H9 (cell line): ENCODE data around the gene SYT3. TPM values are rescaled to one million over a fixed set of nuclear protein-coding genes. Genes with fewer than 3 reads are reported as not detected.

Experiments used
- DNase-seq: peaks from one replicate; pipeline ENCODE4 v3.0.0-alpha.2; 2017
- H2AFZ ChIP-seq: one replicate; pipeline ENCODE4 v1.6.1; 2013; ENCODE audit warnings: mild to moderate bottlenecking, low read length, control low read depth, moderate library complexity
- H2AK5ac ChIP-seq: 2 replicates; pipeline ENCODE4 v1.6.1; 2013; ENCODE audit warnings: low read length, control low read depth, mixed read lengths; ENCODE audit not compliant: insufficient read length
- H2BK120ac ChIP-seq: one replicate; pipeline ENCODE4 v1.6.1; 2013; ENCODE audit warnings: low read depth, mild to moderate bottlenecking, low read length, control low read depth, inconsistent platforms; ENCODE audit not compliant: poor library complexity, severe bottlenecking
- H2BK12ac ChIP-seq: 2 replicates; pipeline ENCODE4 v1.6.1; 2013; ENCODE audit warnings: low read length, control low read depth, mixed read lengths, low read depth; ENCODE audit not compliant: insufficient read length
- H2BK15ac ChIP-seq: 2 replicates; pipeline ENCODE4 v1.6.1; 2013; ENCODE audit warnings: low read depth, low read length, control low read depth
- H2BK20ac ChIP-seq: one replicate; pipeline ENCODE4 v1.6.1; 2013; ENCODE audit warnings: low read depth, mild to moderate bottlenecking, low read length, control low read depth, inconsistent platforms; ENCODE audit not compliant: poor library complexity, severe bottlenecking
- H2BK5ac ChIP-seq: 2 replicates; pipeline ENCODE4 v1.6.1; 2013; ENCODE audit warnings: low read length, control low read depth, mixed read lengths; ENCODE audit not compliant: insufficient read length
- H3K14ac ChIP-seq: 2 replicates; pipeline ENCODE4 v1.6.1; 2013; ENCODE audit warnings: low read length, control low read depth; ENCODE audit not compliant: insufficient read depth
- H3K18ac ChIP-seq: 2 replicates; pipeline ENCODE4 v1.6.1; 2013; ENCODE audit warnings: low read depth, mild to moderate bottlenecking, mixed read lengths, low read length, control low read depth; ENCODE audit not compliant: insufficient read length
- H3K23ac ChIP-seq: 2 replicates; pipeline ENCODE4 v1.6.1; 2013; ENCODE audit warnings: low read length, control low read depth, mixed read lengths, low read depth; ENCODE audit not compliant: insufficient read length
- H3K23me2 ChIP-seq: 2 replicates; pipeline ENCODE4 v1.6.1; 2013; ENCODE audit warnings: low read depth, mild to moderate bottlenecking, mixed read lengths, low read length, control low read depth; ENCODE audit not compliant: insufficient read length, poor library complexity, severe bottlenecking
- H3K27ac ChIP-seq: 2 replicates; pipeline ENCODE4 v1.5.1; 2013; ENCODE audit warnings: low read length, control low read depth, mixed read lengths, low read depth; ENCODE audit not compliant: insufficient read length
- H3K27me3 ChIP-seq: 2 replicates; pipeline ENCODE4 v1.6.1; 2013; ENCODE audit warnings: low read length, control low read depth, inconsistent platforms; ENCODE audit not compliant: insufficient read depth
- H3K4ac ChIP-seq: 2 replicates; pipeline ENCODE4 v1.6.1; 2013; ENCODE audit warnings: low read depth, mild to moderate bottlenecking, control low read depth, inconsistent platforms, low read length, moderate library complexity
- H3K4me1 ChIP-seq: 2 replicates; pipeline ENCODE4 v1.6.1; 2013; ENCODE audit warnings: low read length, control low read depth, inconsistent platforms; ENCODE audit not compliant: insufficient read depth
- H3K4me2 ChIP-seq: 2 replicates; pipeline ENCODE4 v1.6.1; 2013; ENCODE audit warnings: low read length, control low read depth, mixed read lengths; ENCODE audit not compliant: insufficient read length, insufficient read depth
- H3K56ac ChIP-seq: 2 replicates; pipeline ENCODE4 v1.6.1; 2013; ENCODE audit warnings: low read depth, mild to moderate bottlenecking, mixed read lengths, low read length, control low read depth; ENCODE audit not compliant: insufficient read length
- H3K79me1 ChIP-seq: 2 replicates; pipeline ENCODE4 v1.6.1; 2013; ENCODE audit warnings: low read depth, mild to moderate bottlenecking, moderate library complexity, low read length, control low read depth, inconsistent platforms; ENCODE audit not compliant: insufficient read depth, poor library complexity, severe bottlenecking
- H3K79me2 ChIP-seq: 2 replicates; pipeline ENCODE4 v1.6.1; 2013; ENCODE audit warnings: low read length, control low read depth, inconsistent platforms; ENCODE audit not compliant: insufficient read depth
- H3K9ac ChIP-seq: 2 replicates; pipeline ENCODE4 v1.6.1; 2013; ENCODE audit warnings: low read length, control low read depth, mixed read lengths; ENCODE audit not compliant: insufficient read length; ENCODE audit errors: extremely low read depth
- H3K9me3 ChIP-seq: one replicate; pipeline ENCODE4 v1.6.1; 2013; ENCODE audit warnings: low read depth, low read length, inconsistent platforms; ENCODE audit not compliant: control insufficient read depth
- H3T11ph ChIP-seq: one replicate; pipeline ENCODE4 v1.6.1; 2013; ENCODE audit warnings: mild to moderate bottlenecking, low read length, control low read depth, inconsistent platforms
- H4K20me1 ChIP-seq: one replicate; pipeline ENCODE4 v1.6.1; 2013; ENCODE audit not compliant: control insufficient read depth, insufficient read length, insufficient read depth
- H4K5ac ChIP-seq: 2 replicates; pipeline ENCODE4 v1.6.1; 2013; ENCODE audit warnings: low read depth, mild to moderate bottlenecking, mixed read lengths, low read length, control low read depth; ENCODE audit not compliant: insufficient read length
- H4K8ac ChIP-seq: replicated peaks from 2 replicates; pipeline ENCODE4 v1.6.1; 2013; ENCODE audit warnings: low read length, control low read depth, mixed read lengths, low read depth; ENCODE audit not compliant: insufficient read length
- H4K91ac ChIP-seq: 2 replicates; pipeline ENCODE4 v1.6.1; 2013; ENCODE audit warnings: low read depth, mild to moderate bottlenecking, moderate library complexity, mixed read lengths, low read length, control low read depth; ENCODE audit not compliant: insufficient read length
- H3K27ac Mint-ChIP-seq, 3 experiments: 2 replicates in 2 of 3; 3 replicates in 1 of 3; pipeline ENCODE4 v1.8.0; 2020 to 2021; ENCODE audit warnings: mixed read lengths in 3 of 3, mild to moderate bottlenecking in 1 of 3, moderate library complexity in 1 of 3
- H3K27me3 Mint-ChIP-seq: 2 replicates; pipeline ENCODE4 v1.8.0; 2021; ENCODE audit warnings: low read depth, mild to moderate bottlenecking, moderate library complexity, mixed read lengths
- H3K36me3 Mint-ChIP-seq, 3 experiments: 2 replicates in 2 of 3; 3 replicates in 1 of 3; pipeline ENCODE4 v1.8.0; 2020 to 2021; ENCODE audit warnings: low read depth in 3 of 3, mixed read lengths in 3 of 3; ENCODE audit not compliant: insufficient read depth in 1 of 3
- H3K4me1 Mint-ChIP-seq, 2 experiments: 2 replicates each; pipeline ENCODE4 v1.8.0; 2020; ENCODE audit warnings: mixed read lengths in 2 of 2
- H3K4me3 Mint-ChIP-seq, 2 experiments: 2 replicates in 1 of 2; 3 replicates in 1 of 2; pipeline ENCODE4 v1.8.0; 2020 to 2021; ENCODE audit warnings: mild to moderate bottlenecking in 2 of 2, mixed read lengths in 2 of 2, moderate library complexity in 1 of 2
- H3K9me3 Mint-ChIP-seq, 2 experiments: 2 replicates in 1 of 2; 3 replicates in 1 of 2; pipeline ENCODE4 v1.8.0; 2020; ENCODE audit warnings: mild to moderate bottlenecking in 2 of 2, mixed read lengths in 2 of 2, moderate library complexity in 1 of 2
- CTCF ChIP-seq: fragments of 200-600 bp; sonication (generic); conservative IDR thresholded peaks from 3 replicates; pipeline ENCODE4 v1.8.0; 2021; ENCODE audit warnings: antibody characterized with exemption, mild to moderate bottlenecking
- WGBS: extraction: QIAGEN DNeasy Blood & Tissue Kit; methylation state at CpG from one replicate; pipeline ENCODE4 v1.1.7; 2013; ENCODE audit warnings: missing lambda C conversion rate, low lambda C conversion rate, mixed read lengths; ENCODE audit not compliant: insufficient read length; ENCODE audit errors: extremely low coverage; 5-methylcytosine and 5-hydroxymethylcytosine counted together
- total RNA-seq: library from RNA; stranded (reverse); gene quantifications from 2 replicates; pipeline ENCODE4 v1.2.1, GENCODE V29; 2021

SYT3 gene
- total RNA-seq, 1 experiment from 2014 or later, result 3.1 TPM

- H2AK5ac ChIP-seq, result no peak overlapping the region
- H3K27me3 ChIP-seq, result no peaks in the 10 kb centered on the region
- H3K27ac ChIP-seq, result no peak overlapping the region
- no peak overlapping the region for H3K56ac ChIP-seq
- H2BK5ac ChIP-seq, result no peak overlapping the region
- peaks cover 3% of the 10 kb centered on the region; the same call in 1 of the 2 replicates for H3K4me1 ChIP-seq
- WGBS, result no CpG with 5 or more reads among the region's 13 CpGs
- H3K79me1 ChIP-seq, result no peaks in the 10 kb centered on the region
- no peak overlapping the region for H3T11ph ChIP-seq
- H2AFZ ChIP-seq, result no peak overlapping the region
- no peak overlapping the region for H4K91ac ChIP-seq
- H2BK15ac ChIP-seq, result no peak overlapping the region
- H3K9ac ChIP-seq, result peak overlapping the region; percentile 13
- H4K8ac ChIP-seq, result no peak overlapping the region
- no peak overlapping the region for H3K18ac ChIP-seq
- H4K20me1 ChIP-seq, result no peaks in the 10 kb centered on the region
- H3K4me2 ChIP-seq, result no peak overlapping the region
- H3K4ac ChIP-seq, result no peak overlapping the region
- no peak overlapping the region for H3K14ac ChIP-seq
- H2BK120ac ChIP-seq, result no peak overlapping the region
- H3K23me2 ChIP-seq, result no peaks in the 10 kb centered on the region
- no peaks in the 10 kb centered on the region for H3K9me3 ChIP-seq
- peaks cover 8 to 11% of the 10 kb centered on the region in 2 experiments for H3K4me1 Mint-ChIP-seq
- H4K5ac ChIP-seq, result no peak overlapping the region
- no peak overlapping the region for H3K23ac ChIP-seq
- no peak for TF ChIP-seq CTCF
- no peak overlapping the region for H2BK20ac ChIP-seq
- H3K79me2 ChIP-seq, result no peaks in the 10 kb centered on the region
- peaks cover 2 to 6% (median 2%) of the 10 kb centered on the region in 3 experiments; a peak in 3 of 7 replicates for H3K36me3 Mint-ChIP-seq
- no peak overlapping the region for H2BK12ac ChIP-seq
- peaks cover 24% of the 10 kb centered on the region for H3K27me3 Mint-ChIP-seq
- H3K9me3 Mint-ChIP-seq, result peaks cover 7 to 8% of the 10 kb centered on the region in 2 experiments
- H3K4me3 Mint-ChIP-seq, result no peak overlapping the region
- no peak for DNase-seq
- H3K27ac Mint-ChIP-seq, result peak overlapping the region in 1 of 3 experiments; percentile 20; a peak in 1 of 7 replicates
Observed at GRCh38 chr19:50580970-50581634, 58.6 kb downstream of the SYT3 start.
